Peyer's patch (tissue), 4 donors: ENCODE results near the gene ARSG.

Experiments used
- POLR2A ChIP-seq, 2 donors: fragments of 450-650 bp; IDR thresholded peaks; one replicate each; pipeline ENCODE4 v1.5.1; 2017; ENCODE audit warnings: antibody characterized with exemption in 2 of 2, mild to moderate bottlenecking in 2 of 2, moderate library complexity in 2 of 2
- TF ChIP-seq, protein P1 (sequence below), 6 experiments: fragments of 450-650 bp in 4 of 6; fragments of 200-600 bp in 2 of 6; sonication (generic) in 1 of 6; IDR thresholded peaks; one replicate each; pipeline ENCODE4 v1.5.1; 2017 to 2019; ENCODE audit warnings: antibody characterized with exemption in 6 of 6, mild to moderate bottlenecking in 3 of 6, moderate library complexity in 1 of 6

DNA sequence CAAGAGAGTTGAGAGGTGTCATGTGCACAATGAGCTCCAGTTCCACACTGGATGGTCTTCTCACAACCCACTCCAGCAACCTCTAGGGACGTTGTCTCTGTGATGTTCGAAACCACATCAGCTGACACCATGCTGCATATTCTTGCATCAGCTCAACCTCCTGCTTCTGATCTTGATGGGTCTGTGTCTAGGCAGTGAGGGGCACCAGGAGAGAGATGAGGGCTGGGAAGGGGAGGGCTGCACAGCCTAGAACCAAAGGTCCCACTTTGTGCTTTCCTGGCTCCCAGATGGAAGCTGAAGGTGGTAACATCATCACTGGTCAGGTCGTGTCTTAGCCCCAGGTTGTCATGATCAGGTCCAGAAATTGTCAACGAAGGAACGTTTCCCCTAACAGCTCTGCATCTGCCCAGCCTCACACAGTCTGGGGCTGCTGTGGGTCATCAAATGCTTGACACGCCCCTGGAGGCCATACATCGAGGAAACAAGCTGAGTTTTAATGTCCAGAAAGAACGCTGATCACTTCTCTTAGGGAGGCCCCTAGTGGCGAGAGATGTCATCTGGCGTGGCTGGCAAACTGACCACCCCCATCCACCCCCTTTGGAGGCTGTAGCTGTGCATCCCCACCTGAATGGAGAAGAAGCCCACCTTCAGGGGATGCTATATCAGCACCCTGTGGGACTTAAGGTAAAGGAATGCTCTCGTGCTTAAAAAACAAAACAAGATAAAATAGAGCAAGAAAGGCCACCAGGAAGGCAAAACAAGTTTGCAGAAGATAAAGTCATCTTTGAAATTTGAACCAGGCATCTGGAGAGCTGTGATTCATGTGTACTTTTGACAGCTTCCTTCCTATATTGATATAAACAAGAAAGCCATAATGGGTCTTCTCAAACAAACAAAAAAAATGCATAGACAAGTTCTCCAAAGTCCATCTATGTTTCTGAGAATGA is 107.7 kb downstream of the ARSG start:
- TF ChIP-seq, protein P1, sequence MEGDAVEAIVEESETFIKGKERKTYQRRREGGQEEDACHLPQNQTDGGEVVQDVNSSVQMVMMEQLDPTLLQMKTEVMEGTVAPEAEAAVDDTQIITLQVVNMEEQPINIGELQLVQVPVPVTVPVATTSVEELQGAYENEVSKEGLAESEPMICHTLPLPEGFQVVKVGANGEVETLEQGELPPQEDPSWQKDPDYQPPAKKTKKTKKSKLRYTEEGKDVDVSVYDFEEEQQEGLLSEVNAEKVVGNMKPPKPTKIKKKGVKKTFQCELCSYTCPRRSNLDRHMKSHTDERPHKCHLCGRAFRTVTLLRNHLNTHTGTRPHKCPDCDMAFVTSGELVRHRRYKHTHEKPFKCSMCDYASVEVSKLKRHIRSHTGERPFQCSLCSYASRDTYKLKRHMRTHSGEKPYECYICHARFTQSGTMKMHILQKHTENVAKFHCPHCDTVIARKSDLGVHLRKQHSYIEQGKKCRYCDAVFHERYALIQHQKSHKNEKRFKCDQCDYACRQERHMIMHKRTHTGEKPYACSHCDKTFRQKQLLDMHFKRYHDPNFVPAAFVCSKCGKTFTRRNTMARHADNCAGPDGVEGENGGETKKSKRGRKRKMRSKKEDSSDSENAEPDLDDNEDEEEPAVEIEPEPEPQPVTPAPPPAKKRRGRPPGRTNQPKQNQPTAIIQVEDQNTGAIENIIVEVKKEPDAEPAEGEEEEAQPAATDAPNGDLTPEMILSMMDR (IDR thresholded peaks at IDR 0.05) = peak; percentile 55 to 68 (median 62)
- TF ChIP-seq POLR2A (IDR thresholded peaks at IDR 0.05) = no peak
